Cardiac septum (tissue), 1 donor: ENCODE results near the gene REV3L. TPM values are rescaled to one million over a fixed set of nuclear protein-coding genes. Genes with fewer than 3 reads are reported as not detected.
"Not testable (repeated sequence)": the region's sequence is repeated elsewhere in the genome, so short reads cannot be mapped to it uniquely, and the experiment has no call there.

Experiments
- DNase-seq: peaks from one replicate; pipeline ENCODE4 v3.0.0-alpha.2; 2020; ENCODE audit warnings: low spot score
- intact Hi-C: fragments of 100-400 bp; cut with DNase I; formaldehyde crosslinking; loops from one replicate; pipeline ENCODE4 v1.14.0; 2022
- total RNA-seq: library from RNA; stranded (reverse); fragmentation: NEBNext Ultra II Directional; extraction: Animal tissue kit (Norgen Biotek cat#: 25700); gene quantifications from one replicate; pipeline ENCODE4 v1.2.1, GENCODE V29; 2021
- donor health status: DM: no; HTN: no; CAD: no.

The REV3L gene
- total RNA-seq, 1 donor from 2014 or later = 17.8 TPM

DNA sequence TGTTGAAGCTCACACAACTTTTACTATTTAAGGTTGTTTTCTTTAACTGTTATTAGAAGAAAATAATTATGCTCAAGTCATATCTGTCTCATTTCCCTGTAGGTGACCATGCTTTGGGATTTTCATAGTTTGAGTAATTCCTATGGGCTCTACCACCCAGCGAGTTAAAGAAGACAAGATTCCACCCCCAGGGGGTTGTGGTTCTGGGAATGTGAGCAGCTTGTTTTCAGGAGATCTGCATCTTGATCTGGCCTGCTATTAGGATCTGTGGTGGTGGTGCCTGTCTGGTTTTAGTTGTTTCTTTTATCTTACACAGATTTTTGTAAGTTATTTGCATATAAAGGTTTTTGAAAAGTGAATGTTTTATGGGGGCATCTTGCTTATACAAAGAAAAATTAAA is 20.2 kb upstream of the REV3L start:
- DNase-seq = no peak
- intact Hi-C loops = no loop called here

DNA sequence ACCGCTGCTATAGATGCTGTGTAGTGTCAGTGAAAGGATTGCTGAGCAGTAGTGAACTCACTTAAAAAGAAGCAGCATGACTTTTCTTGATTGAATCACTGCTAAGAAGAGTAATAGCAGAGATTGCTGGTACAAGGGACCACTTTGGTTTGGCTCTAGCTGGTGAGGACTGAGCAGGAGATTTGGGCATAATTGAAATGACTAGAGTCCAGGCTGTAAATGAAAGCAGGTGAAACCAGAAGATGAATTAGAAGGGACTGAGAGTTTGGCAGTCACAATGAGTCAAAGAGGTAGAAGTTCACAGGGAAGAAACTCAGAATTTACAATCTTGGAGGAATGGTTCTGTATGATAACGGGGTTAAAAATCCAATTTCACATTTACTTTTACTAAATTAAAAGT is 19.1 kb upstream of the REV3L start:
- DNase-seq = no peak

DNA sequence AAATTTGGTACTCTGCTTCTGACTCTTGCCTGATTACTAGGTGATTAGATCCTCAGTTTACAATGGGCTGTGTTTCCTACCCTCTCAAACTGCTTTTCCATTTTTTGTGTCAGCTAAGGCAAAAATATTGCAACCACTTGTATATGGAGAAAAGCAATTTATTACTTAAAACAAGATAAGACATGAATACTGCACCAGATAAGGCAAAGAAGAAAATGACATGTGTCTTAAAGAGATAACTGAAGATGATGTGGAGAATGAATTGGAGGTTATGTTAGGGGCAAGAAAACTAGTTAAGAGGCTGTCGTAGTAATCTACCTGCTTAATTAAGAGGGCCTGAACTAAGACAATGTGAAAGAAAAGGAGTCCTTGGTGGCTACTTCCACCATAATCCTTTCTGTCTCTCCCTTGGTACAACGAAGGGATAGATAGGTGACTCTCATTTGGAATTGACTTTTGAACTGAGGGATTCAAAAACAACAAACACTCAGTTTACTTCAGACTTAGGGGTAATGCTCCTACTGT is 16.3 kb upstream of the REV3L start:
- no peak for DNase-seq
- intact Hi-C loops = no loop called here

More for the DNA sequence above, 19.1 kb upstream of the REV3L start:
- intact Hi-C loops = no loop called here

DNA sequence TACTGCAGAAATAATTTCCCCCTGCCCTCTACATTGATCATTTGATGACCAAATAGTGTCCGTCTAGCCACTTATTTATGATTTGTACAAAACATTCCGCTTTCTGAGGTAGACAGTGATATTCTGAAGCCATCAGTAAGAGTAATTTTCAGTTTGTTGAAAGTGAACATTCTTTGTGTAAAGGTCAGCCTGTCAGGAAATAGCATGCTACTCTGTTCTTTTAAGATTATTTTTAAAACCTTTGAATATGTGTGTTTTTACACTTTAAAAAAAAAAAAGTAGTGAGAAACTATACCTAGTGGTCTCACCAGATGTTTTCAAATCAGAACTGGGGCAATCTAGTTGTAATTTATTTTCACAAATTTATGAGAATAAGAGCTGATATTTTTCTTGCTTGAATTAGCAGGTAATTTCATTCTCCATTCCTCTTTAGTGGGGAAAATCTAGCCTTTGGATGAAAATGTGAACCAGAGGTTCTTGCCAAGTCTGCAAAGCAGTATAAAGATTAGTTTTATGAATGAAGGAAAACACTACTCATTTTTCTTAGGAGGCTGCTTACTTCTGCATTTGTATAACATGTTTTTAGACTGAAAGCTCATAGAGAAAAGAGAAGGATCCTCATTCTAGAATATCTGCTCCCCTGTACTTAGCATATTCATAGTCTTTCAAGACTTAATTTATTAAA is 12.1 kb upstream of the REV3L start:
- no peak for DNase-seq
- intact Hi-C loops = no loop called here

DNA sequence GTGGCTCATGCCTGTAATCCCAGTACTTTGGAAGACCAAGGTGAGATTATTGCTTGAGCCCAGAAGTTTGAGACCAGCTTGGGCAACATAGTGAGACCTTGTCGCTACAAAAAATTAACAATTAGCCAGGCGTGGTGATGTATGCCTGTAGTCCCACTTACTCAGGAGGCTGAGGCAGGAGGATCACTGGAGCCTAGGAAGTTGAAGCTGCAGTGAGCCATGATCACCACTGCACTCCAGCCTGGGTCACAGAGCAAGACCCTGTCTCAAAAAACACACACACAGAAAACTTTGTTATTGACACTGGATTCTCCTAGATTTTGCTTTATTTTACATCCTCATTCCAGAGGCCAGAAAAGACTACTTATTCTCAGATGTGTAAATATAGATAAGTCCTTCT is 9.5 kb upstream of the REV3L start:
- intact Hi-C loops = no loop called here
- DNase-seq = no peak

DNA sequence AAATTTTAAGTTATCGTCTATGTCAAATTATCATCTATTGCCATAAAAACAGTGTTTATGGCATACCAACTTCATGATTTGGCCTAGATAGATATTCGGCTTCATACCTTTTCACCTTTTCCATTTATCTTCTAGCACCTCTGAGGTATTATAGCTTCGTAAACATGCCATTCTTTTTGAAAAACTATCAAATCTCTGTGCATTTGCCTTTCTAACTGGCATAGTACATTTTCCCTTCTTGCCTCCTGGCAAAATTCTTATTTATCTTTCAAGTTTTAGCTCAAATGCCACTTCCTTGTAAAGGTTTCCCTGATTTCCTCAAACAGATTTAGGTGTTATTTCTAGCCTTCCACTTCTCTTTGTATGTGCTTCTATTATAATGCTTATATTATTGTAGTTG is 7.0 kb upstream of the REV3L start:
- intact Hi-C loops = no loop called here
- DNase-seq = no peak

DNA sequence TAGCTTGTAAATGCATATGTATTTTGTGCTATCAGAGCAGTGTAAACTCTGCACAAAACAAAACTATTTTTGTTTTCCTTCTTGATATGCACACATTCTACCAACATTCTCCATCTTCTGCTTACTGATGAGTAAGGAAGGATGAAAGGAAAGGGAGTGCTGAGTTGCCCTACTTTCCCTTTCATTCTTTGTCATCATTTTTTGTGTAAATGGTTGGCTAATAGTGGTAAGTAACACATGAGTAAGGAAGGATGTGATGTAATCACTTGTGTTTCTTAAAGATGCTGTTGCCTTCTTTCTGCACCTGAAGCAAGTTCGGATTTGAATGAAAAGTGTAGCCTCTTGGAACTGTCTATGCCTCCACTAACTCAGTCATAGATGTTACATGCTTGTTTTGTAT is 4.6 kb upstream of the REV3L start:
- DNase-seq = no peak
- intact Hi-C loops = loop anchor here (5.0 to 10.0 kb wide), 2 partner anchors 45 to 557 kb away; no protein-coding TSS in a partner anchor

DNA sequence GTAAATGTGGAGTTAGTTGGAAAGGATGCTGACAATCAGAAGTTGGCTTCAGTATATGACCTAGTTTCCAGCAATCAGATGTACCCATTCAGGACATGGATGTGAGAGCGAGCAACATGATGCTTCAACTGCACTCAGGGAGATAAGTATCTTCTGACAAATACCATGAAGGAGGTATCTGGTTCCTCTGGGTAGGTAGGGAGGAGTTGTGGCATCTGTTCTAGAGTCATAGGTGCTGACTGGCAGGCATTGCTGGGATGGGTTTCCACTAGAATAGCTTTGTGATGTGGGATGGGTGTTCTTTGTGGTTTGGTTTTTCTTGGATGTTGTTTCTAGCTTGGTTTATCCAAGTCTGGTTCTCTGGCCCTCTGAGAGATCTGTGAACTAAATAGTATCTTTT is 3.9 kb upstream of the REV3L start:
- no peak for DNase-seq
- intact Hi-C loops = loop anchor here (5.0 to 10.0 kb wide), 2 partner anchors 45 to 558 kb away; no protein-coding TSS in a partner anchor

DNA sequence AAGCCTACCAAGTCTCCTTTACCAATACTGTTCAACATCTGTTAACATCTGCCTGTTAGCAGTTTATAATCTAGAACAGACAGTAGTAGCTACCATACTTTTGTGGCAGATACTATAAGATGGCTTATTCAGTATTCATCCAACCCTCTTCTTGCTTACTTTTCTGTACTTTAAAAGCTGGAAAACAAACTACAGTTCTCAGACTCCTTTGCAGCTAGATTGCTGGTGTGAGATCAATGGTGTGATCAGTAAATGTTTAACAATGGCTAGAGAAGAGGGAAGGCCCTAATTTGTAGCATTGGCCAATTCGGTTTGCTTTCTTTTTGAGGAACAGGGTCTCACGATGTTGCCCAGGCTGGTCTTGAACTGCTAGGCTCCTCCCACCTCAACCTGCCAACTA is 3.5 kb upstream of the REV3L start:
- intact Hi-C loops = loop anchor here (5.0 to 10.0 kb wide), 2 partner anchors 46 to 558 kb away; no protein-coding TSS in a partner anchor
- no peak for DNase-seq

DNA sequence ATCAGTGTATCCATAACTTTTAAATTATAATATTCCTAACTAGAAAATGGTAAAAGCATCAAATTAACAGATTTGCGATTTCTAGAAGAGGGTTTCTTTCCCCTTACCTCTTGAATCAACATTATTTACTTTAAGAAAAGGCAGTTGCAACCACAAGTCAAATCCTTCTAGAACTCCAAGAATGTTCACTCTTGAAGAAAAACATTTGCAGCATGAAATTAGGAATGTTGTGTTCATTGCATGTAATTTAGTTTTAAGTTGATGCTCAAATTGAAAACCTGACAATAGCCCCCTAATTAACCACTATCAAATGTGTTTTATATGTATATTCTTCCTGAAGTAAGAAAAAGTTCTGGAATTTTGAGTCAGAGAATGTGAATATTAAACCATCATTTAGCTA is 2.3 kb upstream of the REV3L start:
- intact Hi-C loops = loop anchor here (5.0 to 10.0 kb wide), 2 partner anchors 47 to 559 kb away; no protein-coding TSS in a partner anchor
- no peak for DNase-seq

DNA sequence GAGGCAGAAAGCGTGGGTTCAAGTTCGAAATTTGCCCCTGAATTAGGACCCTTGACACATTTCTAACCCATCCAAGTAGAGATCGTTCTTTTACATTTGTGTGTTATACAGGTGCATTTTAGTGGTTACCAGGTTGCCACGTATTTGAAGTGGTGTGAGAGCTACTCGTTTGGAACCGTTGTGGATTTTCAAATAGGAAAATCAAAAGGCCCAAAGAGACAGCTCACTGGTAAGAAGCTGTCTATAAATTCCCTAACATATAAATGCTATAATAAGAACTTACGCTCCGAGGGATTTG is 1.6 kb upstream of the REV3L start:
- no peak for DNase-seq
- intact Hi-C loops = loop anchor here (5.0 to 10.0 kb wide), 7 partner anchors 68 to 560 kb away; a partner anchor contains a TSS

DNA sequence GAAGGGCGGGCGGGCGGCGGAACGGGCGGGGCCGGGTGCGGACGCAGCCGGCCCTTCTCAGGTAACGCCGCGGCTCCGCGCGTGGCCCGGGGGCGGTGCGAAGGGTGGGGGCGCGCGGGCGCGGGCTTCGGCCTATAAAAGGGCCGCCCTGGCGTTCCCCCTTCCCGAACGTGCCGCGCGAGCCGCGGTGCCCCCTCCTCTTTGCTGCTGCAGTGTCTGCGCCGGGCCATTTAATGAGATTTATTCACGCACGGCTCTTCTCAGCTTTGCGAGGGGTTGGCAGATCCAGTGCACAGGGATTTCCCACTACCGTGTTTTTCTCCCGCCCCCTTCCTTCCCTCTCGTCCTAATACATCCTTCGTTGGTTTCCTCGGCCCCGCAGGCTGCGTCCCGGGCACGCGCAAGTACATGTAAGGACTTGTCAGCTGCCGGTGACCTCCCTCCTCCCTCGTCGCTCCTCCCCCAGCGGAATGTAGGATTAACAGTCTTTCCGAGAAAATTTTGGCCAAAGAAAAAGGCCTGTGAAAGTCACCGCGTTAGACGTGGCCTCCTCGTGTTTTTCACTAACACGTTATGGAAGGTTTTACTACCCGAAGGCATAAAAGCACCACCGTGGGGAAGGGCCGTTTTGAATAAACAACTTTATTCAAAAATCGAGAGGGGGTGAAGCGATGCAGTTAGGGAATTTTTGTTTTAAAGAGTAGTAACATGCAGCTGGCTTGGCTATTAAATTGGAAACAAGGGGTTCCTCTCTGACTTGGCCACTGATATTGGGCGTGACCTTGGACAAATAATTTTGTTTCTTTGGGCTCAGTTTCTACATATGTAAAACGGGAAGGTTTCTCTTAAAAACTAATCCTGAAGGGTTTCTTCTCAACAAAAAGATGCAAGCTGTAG is 966 bp upstream of the REV3L start:
- DNase-seq = peak; percentile 95
- intact Hi-C loops = loop anchor here (1.0 to 10.0 kb wide), 8 partner anchors 68 to 561 kb away; partner anchors contain the start of gene TRAF3IP2

DNA sequence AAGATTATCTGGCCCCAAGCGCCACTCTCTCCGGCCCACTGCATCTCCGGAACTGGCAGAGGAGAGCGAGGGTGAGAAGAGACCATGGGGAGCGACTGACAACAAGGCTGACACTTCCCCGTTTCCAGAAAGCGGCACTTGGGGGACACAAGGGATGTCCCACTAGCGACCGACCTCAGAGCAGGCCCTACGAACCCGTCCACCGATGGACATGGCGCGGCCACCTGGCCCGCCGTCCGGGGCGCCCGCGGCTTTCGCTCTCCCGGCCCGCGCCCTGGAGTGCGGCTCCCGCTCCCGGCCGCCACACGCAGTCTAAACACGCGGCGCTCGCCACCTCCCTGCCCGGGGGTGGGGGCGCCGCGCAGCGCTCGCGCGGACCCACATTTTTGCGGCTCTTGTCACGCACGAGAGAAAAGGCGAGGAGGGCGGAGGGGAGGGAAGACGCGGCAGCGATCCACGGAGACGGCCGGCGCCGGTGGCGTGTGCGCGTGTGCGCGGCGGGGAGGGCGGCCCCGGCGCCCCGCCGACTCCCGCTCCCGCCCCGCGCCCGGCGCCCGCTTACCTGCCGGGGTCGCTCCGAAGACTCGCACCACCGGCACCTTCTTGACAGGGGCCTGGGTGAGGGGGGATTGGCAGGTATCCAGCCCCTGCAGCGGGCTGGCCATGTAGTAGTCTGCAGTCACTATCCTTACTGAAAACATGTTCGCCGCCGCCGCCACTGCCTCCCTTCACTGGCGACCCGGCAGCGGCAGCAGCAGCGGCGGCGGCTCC is 645 bp downstream of the REV3L start:
- intact Hi-C loops = loop anchor here (5.0 to 10.0 kb wide), 7 partner anchors 70 to 562 kb away; a partner anchor contains a TSS
- DNase-seq = peak; percentile 79

DNA sequence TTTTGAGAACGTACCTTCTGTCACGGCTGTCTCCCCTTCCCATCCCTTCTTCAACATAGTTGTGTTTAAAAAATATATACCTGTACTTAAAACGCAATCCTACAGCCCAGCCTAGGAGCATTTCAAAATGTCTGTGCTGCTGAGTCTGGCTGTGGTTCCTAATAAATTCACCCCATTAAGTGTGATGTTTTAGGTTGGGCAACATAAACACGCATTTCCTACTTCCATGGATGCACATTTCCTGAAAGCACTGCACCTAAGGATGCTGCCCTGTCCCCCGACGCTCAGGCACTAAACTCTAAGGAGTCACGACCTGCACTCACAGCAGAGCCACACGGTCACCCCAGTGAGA is 1.2 kb downstream of the REV3L start:
- intact Hi-C loops = loop anchor here (5.0 to 10.0 kb wide), 7 partner anchors 70 to 563 kb away; a partner anchor contains a TSS
- no peak for DNase-seq

DNA sequence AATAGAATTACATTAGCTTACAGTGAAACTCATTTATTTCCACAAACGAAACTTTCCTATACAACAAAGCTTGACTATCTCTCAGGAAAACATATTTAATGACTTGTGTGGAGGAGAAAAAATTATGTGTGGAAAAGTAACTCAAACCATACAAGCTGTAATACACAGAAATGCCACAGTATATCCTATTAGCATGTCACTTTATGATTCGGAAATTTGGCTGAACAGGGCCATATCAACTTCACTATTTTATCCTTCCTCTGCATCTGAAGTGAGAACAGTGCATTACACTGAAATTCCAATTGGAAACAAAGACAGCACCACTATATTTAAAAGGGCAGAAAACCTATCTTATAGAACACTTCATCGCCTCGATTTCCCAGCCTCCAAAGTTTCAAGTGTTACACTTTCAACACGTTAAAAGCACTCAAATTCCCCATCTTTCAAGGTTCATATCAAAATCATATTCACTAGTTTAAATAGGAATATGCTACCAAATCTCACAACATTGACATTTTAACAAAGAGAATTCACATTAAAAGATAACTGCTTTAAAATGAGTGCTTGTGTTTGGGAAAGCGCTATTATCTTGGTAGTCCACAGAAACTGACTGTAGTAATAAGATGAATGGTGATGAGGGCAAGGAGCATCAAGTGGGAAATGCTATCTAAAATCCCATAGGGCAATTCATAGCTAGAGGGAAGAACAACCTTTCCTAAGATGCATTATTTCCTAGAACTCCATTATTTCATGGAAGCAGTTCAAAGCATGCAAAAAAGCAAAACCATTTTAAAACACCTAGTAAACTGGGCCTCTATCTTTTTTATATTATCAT is 1.8 kb downstream of the REV3L start:
- DNase-seq = no peak
- intact Hi-C loops = loop anchor here (5.0 to 10.0 kb wide), 7 partner anchors 71 to 564 kb away; a partner anchor contains a TSS

DNA sequence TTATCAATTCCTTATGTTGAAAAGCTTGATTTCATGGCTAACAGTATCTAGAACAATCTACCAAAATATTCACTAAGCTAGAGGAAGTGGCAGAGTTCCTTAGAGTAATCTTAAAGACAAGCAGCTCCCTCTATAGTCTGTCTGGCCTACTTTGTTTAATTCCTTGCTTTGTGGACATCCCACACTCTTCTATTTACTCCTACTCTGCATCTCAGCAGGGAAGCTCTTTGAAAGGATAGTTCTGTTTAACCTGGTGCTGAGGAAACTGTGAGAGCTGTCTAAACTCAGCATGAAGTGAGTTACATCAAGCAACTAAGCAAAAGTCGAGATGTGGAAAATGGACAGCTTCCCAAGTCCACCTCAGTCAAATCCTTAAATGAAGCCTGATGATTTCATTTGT is 4.3 kb downstream of the REV3L start:
- DNase-seq = no peak
- intact Hi-C loops = no loop called here

DNA sequence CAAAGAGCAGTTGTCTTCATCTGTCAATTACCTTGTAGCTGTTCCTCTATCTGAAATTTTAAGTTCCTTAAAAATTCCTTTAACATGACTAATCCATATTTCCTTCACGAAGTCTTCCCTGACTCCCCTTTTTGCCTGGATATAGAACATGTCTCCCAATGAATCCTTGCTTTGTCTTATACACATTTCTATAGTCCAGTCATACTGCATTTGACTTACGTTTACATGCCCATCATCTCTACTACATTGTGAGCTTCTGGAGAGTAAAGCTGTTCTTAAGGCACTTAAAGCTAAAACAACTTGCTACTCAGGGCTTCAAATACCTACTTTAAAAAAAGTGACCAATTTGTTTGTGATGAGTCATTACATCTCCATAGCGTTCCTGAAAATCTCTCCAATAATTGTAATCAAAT is 4.9 kb downstream of the REV3L start:
- intact Hi-C loops = no loop called here

DNA sequence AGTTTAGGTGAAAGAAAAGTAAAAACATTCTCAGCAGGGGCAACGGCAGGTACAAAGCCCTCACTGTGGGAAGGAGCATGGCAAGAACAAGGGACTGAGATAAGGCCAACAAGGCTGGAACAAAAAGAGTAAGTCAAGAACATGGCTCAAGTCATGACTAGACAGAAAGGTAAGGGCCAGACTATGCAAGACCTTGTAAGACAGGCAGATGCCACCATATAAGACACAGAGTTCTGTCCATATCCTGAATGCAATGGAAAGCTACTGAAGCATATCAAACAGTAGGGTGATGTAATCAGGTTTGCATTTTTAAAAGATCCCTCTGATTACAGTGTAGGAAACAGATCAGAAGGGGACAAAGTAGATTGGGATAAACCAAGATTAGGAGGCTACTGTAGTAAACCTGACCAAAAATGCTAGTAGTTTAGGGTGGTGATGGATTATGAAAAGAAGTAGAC is 5.5 kb downstream of the REV3L start:
- DNase-seq = no peak
- intact Hi-C loops = no loop called here

More for the DNA sequence above, 4.9 kb downstream of the REV3L start:
- DNase-seq = no peak

DNA sequence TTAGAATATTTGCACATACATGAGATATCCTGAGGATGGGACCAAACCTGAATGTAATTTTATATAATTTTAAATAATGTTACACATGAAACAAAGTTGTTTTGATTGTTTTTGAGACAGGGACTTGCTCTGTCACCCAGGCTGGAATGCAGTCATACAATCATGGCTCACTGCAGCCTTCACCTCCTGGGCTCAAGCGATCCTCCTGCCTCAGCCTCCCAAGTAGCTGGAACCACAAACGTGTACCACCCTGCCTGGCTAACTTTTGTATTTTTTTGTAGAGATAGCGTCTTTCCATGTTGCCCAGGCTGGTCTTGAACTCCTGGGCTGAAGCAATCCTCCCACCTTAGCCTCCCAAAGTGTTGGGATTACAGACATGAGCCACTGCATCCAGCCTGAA is 7.0 kb downstream of the REV3L start:
- DNase-seq, intact Hi-C loops: not testable (repeated sequence)
